GM21367 (cell line): ENCODE data around the gene AKAP1.

Experiments
- ATAC-seq: cut with Tn5 transposase; IDR thresholded peaks from one replicate; pipeline ENCODE4 v1.9.1; 2021; ENCODE audit not compliant: unreplicated experiment

The AKAP1 gene, protein sequence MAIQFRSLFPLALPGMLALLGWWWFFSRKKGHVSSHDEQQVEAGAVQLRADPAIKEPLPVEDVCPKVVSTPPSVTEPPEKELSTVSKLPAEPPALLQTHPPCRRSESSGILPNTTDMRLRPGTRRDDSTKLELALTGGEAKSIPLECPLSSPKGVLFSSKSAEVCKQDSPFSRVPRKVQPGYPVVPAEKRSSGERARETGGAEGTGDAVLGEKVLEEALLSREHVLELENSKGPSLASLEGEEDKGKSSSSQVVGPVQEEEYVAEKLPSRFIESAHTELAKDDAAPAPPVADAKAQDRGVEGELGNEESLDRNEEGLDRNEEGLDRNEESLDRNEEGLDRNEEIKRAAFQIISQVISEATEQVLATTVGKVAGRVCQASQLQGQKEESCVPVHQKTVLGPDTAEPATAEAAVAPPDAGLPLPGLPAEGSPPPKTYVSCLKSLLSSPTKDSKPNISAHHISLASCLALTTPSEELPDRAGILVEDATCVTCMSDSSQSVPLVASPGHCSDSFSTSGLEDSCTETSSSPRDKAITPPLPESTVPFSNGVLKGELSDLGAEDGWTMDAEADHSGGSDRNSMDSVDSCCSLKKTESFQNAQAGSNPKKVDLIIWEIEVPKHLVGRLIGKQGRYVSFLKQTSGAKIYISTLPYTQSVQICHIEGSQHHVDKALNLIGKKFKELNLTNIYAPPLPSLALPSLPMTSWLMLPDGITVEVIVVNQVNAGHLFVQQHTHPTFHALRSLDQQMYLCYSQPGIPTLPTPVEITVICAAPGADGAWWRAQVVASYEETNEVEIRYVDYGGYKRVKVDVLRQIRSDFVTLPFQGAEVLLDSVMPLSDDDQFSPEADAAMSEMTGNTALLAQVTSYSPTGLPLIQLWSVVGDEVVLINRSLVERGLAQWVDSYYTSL

DNA sequence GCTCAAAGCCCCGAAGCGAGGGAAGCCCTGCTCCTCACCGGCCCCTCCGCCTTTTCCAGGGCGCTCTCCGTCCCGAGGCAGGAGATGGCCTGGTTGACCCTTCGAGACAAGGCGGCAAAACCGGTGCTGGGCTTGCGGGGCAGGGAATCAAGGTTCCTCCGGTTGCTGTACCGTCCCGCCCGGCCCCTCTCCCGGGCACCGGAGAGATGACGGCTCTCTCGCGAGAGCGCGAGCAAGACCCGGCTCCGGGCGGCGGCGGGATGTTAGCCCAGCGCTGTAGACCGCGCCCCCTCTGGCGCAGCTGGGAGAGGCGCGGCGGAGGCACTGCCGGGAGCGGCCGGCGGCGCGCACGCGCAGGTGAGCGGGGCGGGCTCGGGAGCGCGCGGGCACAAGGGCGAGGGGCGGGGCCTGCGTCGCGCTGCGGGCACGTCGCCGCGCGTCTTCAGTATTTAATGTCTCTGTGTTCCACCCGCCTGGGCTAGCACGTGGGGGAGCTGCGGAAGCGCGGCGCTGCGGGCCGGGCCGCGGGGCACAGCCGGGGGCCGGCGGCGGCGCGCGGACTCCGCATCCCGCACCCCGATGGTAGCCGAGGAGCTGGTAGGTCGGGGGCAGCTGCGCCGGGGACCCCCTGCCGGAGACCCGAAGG lies at the start of gene AKAP1:
Gene AKAP1, plus strand, starts transcription at position 445 of the 646 bp plus-strand sequence. CDS start 20,219 bp downstream, outside the sequence.
- ATAC-seq, result peak; percentile 80

DNA sequence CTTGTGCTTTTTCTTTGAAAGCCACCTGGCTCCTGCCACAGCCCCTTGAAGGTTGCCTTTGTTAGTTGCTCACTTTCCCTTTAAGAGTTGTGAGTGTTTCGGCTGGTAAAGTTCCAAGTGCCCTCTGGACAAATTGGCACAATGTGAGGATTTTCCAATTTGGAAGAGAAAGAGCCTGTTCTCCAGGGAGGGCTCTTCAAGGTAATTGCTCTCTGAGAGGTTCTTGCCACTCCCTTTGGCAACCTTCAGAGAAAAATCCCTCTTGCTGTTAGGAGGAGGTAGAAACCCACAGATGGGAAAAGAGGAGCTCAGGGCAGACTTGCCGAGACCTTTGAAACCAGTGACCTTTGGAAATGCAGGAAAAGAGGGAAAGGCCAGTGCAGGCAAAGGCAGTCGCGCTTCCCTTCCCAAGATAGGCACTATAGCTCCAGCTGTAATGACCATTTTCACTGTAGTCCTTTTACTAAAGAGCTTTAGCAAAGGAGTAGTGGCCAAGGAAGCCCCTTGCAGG lies 49.0 kb upstream of the AKAP1 start:
- ATAC-seq, result no peak

DNA sequence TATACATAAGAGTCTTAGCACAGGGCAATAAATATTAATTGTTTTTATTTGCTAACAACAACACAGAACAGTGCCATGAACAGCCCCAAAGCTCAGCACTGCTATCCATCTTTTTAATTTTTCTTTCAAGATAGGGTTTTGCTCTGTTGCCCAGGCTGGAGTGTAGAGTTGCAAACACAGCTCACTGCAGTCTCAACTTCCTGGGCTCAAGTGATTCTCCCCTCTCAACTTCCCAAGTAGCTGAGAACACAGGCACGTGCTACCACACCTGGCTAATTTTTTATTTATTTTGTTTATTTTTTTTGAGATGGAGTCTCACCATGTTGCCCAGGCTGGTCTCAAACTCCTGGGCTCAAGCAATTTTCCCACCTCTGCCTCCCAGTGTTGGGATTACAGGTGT lies 47.6 kb upstream of the AKAP1 start:
- ATAC-seq, result no peak

DNA sequence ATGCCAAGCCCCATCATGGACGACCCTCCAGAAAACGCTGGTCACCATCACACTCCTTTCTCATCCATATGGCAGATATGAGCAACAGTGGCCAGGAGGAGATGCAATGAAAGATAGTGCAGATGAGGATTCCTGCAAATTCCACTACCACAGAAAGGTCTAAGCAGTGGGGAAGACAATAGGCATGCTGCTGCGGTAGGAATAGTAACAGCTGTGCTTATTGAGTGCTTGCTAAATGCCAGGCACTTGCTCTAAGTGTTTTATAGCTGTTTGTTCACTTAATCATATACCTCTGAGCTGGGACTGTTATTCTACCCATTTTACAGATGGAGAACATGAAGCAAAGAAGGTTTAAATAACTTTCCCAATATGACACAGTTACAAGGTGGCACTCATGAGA lies 46.6 kb upstream of the AKAP1 start:
- ATAC-seq, result no peak

DNA sequence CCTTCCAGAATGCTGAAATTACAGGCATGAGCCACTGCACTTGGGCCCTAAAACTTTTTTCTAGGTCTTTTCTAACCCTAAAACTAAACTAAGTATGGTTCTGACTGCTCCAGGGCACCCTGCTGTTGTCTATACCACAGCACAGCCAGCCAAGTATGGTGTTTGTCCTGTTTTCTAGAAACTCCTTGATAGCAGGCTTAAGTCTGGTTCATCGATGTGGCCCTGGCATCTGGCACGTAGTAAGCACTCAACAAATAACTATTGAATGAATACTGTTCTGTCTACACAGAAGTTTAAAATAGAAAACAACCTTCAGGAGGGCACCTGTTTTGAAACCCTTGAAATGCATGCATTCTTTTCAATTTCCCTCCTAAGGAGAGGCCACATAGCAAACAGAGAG lies 44.5 kb upstream of the AKAP1 start:
- no peak for ATAC-seq

DNA sequence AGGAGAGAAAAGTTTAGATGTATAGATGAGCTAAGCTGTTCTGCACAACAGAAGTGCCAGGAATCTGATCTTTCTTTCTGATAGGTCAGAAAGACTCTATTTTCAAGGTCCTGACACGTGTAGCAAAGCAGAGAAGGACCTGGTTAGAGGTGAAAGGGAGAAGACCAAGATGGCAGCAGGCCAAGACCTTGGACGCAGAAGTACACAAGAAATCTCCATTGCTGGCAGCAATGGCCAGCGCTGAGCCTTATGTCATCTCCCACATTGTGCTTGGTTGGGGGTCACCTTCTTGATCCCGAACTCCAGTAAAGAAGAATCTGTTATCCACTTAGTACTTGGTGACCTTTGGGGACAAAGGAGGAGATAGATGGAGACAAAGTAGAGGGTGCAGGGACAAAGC lies 41.8 kb upstream of the AKAP1 start:
- ATAC-seq, result no peak

DNA sequence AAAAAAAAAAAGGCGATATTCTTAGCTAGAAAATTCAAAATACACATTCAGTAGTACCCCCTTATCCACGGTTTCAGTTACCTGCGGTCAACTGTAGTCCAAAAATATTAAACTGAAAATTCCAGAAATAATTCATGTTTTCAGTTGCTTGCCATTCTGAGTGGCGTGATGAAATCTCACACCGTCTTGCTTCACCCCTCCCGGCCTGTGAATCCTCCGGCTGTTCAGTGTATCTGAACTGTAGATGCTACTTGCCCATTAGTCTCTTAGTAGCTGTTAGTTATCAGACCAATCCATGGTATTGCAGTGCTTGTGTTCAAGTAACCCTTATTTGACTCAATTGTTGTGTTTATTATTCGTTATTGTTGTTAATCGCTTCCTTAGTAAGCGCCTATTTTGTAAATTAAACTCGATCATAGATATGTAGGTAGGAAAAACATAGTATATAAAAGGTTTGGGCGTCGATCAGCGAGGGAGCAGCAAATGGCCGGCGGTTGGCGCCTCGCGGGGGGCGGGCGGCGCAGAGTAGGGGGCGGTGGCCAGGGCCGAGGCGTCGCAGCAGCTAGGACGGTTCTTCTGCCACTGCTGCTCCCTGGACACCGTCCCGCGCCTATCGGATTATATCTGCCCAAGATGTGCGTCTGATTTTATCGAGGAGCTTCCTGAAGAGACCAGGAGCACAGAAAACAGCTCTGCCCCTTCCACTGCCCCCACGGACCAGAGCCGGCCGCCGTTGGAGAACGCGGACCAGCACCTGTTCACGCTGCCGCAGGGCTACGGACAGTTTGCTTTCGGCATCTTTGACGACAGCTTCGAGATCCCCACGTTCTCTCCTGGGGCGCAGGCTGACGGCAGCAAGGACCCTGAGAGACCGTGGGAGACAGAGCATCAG lies 39.8 kb upstream of the AKAP1 start:
- ATAC-seq, result no peak

DNA sequence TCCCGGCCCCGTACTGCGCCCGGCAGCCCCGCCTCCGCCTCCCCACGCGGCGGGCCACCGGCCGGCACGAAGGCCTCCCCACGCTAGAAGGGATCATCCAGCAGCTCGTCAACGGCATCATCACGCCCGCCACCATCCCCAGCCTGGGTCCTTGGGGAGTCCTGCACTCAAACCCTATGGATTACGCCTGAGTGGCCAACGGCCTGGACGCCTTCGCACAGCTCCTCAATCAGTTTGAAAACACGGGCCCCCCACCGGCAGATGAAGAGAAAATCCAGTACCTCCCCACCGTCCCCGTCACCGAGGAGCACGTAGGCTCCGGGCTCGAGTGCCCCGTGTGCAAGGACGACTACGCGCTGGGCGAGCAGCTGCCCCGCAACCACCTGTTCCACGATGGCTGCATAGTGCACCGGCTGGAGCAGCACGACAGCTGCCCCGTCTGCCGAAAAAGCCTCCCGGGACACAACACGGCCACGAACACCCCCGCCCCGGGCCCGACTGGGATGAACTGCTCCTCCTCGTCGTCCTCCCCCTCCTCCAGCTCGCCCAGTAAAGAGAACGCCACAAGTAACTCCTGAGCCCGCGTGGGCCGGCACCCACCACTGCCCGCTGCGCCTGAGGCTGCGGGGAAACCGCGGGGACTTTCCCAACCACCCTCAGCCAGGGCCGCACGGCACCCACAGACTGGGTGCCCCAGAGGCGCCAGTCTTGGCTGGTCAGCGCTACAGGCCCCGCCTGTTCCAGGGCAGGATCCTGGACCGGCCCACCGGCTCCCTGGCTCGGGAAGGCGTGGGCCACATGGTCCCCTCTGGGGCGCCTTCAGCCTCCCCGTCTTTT lies 39.0 kb upstream of the AKAP1 start:
- ATAC-seq, result peak; percentile 40

DNA sequence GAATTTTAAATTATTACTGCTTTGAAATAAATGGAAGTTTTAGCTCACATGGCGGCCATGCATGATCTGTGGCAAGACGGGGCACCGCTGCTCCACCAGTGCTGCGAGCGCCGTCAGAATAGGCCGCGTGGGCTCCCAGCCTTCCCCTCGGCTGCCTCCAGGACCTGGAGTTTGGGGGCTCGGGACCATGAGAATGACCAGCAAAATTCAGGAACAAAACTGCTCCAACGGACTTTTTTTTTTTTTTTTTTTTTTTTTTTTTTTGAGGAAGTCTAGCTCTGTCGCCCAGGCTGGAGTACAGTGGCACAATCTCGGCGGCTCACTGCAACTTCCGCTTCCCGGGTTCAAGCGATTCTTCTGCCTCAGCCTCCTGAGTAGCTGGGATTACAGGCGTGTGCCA lies 38.3 kb upstream of the AKAP1 start:
- no peak for ATAC-seq

DNA sequence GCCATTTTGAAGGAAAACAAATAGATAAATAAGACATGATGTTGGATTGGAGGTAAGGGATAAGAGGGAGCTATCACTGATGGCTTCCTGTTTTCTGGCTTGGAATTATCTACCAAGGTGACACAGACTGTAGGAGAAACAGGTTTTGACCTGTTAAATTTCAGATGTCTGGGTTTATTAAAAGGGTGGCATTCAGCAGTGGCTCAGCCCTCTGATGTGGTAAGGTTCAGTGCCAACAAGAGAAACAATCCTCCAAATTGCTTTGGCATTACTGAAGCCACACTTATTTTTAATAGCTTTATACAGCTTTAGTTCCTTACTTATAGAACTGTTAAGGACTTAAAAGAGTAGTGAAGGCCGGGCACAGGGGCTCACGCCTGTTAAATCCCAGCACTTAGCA lies 37.0 kb upstream of the AKAP1 start:
- no peak for ATAC-seq

DNA sequence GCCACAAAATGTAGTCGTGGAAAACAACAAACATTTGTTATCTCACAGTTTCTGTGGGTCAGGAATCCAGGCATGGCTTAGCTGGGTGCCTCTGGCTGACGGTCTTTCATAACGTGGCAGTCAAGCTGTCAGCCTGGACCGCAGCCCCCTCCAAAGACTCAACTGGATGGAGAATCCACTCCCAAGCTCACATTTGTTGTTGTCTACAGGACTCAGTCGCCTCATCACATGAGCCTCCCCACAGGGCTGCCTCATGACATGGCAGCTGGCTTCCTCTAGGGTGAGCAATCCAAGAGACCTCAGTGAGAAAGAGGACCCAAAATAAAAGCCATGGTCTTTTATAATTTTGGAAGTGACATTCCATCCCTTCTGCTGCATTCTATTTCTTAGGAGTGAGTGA lies 34.7 kb upstream of the AKAP1 start:
- no peak for ATAC-seq

DNA sequence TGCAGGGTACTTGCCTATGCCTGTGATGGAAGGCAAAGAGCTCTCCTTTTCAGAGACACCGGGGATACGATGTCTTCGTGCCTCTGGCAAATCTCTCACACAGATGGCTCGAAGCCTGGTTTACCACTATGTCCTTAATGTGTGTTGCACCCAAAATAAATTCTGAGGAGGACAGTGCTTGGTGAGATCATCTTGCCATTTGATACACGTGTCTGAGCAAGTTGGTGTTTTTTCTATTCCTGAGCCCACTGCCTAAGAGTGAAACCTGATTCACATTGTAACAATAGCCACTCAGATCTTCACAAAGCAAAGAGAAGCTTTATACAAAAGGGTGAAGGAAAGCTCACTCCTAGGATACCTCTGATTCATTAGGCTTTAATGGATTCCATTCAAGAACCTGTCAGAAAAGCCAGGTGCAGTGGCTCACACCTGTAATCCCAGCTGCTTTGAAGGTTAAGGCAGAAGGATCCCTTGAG lies 33.1 kb upstream of the AKAP1 start:
- ATAC-seq, result no peak

DNA sequence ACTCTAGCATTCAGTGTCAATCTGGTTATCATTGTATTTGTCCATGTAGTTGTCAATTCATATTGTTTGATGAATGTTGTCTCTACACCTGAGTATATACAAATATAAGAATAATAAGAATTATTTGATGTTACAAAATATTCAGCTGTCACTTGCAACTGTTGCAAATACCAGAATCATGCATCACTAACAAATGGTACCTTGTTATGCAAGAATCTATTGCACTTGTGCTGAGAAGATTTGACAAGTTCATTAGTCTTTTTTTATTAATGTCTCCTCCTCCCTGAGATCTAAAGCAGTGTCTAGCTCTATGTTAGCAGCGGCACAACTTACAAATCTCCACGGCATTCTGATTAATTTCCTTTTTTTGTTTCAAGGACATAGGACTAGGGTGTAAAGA lies 22.2 kb upstream of the AKAP1 start:
- no peak for ATAC-seq

DNA sequence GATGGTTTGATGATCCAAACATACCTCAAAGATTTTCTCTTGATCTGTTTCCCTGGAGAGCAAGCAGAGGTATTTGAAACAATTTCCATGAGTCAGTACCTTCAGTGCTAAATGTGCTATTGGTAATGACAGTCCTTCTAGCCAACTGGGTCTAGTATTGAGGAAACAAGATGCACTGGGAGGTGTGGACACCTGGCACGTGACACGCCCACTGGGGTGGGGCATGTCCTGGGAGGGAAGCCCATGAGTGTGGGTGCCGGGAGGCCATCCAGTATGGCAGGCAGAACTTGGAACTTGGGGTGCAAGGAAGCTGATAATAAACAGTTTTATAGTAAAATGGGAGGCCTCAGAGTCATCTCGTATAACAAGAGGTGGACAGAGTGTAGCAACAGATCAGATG lies 17.9 kb upstream of the AKAP1 start:
- no peak for ATAC-seq

DNA sequence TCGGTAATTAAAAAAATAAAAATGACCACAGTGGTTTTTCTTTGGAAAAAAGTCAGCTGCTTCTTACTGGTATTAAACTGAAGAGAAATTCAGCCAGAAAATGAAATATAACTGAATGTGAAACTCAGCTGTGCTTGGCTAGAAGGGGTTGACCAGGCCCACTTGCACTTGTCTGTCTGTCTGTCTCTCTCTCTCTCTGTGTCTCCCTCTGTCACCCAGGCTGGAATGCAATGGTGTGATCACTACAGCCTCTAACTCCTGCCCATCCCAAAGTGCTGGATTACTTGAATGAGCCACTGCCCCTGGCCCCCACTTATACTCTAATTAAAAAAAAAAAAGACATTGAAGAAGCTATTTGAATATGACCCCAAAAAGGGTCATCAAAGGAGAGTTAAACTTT lies 17.3 kb upstream of the AKAP1 start:
- no peak for ATAC-seq

DNA sequence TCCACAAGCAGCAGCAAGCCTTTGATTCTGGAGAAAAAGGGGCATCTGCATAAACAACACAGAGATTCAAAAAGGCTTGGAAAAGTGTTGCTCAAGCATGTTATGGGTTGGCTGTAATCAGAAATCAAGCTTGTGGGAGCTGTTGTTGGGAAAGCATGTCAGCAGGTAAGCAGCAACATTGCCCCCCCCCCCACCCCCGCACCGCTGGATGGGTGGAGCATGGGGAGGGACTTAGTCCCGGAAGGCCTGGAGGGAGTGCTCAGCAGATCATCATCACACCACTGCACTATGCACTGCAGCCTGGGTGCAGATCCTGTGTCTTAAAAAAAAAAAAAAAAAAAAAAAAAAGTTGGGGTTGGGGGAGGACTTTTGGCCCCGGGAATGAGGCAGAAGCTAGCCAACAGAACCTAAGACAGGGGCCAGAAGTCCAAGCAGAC lies 16.8 kb upstream of the AKAP1 start:
- no peak for ATAC-seq

DNA sequence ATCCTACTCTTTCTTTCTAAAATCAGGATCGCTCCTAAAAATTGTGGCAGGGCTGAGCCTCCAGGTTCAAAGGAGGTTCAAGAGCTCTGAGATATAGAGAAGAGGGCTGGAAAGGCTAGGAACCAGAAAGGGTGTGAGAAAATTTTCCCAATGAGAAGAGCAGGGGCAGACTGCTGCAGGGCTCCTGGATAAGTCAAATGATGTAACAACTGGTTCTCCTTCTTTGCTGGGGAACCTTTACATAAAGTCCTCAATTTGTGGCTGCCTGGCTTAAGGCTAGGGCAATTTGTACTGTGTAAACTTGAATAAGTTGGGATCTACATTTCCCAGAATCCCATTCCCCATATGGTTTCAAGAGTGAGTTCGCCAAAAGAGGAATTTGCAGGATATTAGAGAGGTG lies 16.3 kb upstream of the AKAP1 start:
- no peak for ATAC-seq

DNA sequence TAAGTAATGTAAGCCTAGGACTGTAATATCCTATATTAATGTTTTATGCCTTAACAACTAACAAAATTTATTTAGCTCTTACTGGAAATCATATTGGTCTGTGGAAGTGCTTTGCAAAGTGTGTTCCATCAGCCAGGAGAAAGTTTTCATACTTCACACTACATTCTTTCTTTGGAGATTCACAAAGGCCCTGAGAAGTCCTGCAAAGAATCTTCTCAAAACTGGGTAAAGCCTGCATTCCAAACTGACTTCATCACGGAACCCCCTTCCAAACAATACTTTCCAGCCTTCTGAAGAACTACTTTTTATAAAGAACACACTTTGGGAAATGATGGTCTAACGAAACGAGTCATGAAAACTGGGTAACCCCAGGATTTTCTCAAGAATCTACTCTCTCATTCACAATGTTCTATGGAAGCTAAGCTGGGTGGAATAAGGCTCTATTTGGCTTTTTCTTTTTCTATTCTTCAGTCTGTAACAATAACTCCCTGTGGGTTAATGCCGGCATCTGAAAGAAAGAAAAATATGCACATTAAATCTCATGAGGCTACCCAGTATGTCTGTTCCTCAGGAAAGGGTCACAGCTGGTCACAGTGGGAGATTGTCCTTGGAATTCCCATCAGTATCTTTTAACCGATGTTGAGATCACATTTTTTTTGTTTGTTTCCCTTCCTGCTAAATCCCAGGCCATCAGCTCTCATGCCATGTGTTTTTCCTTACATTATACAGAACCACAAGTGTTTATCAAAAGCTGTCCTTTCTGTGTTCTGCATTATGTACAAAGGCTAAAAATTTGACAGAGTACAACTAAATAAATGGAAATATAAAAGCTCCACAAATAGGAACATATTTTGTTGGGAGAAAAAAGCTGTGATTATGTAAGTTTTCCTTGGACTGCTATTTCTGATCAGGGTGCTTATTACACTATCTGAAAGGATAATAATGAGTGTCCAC lies 12.8 kb upstream of the AKAP1 start:
- no peak for ATAC-seq
